A673 (cell line): ENCODE results near the gene MRPL53.

ENCODE experiments used
- EZH2 ChIP-seq: fragments of 200-600 bp; sonication (generic); IDR thresholded peaks from 2 replicates; pipeline ENCODE4 v1.6.1; 2017; ENCODE audit warnings: borderline replicate concordance, low read depth, mild to moderate bottlenecking, mixed read lengths, antibody characterized with exemption, low read length; ENCODE audit not compliant: poor library complexity, severe bottlenecking
- TF ChIP-seq, protein P1 (sequence below): fragments of 300-800, 200-600 bp; sonication (generic); conservative IDR thresholded peaks from 2 replicates; pipeline ENCODE4 v1.5.1; 2017; ENCODE audit warnings: low read depth, mild to moderate bottlenecking, antibody characterized with exemption, low read length, moderate library complexity, mixed read lengths

GRCh38 chr2:74514368-74515270 lies 42.1 kb upstream of the MRPL53 start, which contains the start of gene TLX2:
- TF ChIP-seq, protein P1, sequence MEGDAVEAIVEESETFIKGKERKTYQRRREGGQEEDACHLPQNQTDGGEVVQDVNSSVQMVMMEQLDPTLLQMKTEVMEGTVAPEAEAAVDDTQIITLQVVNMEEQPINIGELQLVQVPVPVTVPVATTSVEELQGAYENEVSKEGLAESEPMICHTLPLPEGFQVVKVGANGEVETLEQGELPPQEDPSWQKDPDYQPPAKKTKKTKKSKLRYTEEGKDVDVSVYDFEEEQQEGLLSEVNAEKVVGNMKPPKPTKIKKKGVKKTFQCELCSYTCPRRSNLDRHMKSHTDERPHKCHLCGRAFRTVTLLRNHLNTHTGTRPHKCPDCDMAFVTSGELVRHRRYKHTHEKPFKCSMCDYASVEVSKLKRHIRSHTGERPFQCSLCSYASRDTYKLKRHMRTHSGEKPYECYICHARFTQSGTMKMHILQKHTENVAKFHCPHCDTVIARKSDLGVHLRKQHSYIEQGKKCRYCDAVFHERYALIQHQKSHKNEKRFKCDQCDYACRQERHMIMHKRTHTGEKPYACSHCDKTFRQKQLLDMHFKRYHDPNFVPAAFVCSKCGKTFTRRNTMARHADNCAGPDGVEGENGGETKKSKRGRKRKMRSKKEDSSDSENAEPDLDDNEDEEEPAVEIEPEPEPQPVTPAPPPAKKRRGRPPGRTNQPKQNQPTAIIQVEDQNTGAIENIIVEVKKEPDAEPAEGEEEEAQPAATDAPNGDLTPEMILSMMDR, result no peak
- TF ChIP-seq EZH2, result no peak
